ENCODE data around the gene S100B. TPM values are rescaled to one million over a fixed set of nuclear protein-coding genes. Genes with fewer than 3 reads are reported as not detected.

S100B gene
- total and polyA plus RNA-seq, 5 donors from 2014 or later: 0.54 TPM; not detected in 4

GRCh38 chr21:46626975-46627501 lies 22.2 kb upstream of the S100B start:
- peak overlapping the region in 1 of 3 donors; percentile 73 for H3K27ac Mint-ChIP-seq
- ATAC-seq (ENCODE audit: low read depth in 2 of 2) (no peak), DNase-seq (no peak)

GRCh38 chr21:46626536-46626935 lies 21.7 kb upstream of the S100B start:
- H3K9me3 ChIP-seq (ENCODE audit: control insufficient read depth in 2 of 2, low read length in 2 of 2): peaks cover 8 to 14% of the 10 kb centered on the region in 2 experiments
- H3K9me3 Mint-ChIP-seq: peaks cover 0 to 8% (median 0%) of the 10 kb centered on the region in 7 donors
- no peak overlapping the region for H3K27ac ChIP-seq (ENCODE audit: insufficient read depth, low read length, poor library complexity, severe bottlenecking)
- no peaks in the 10 kb centered on the region for H3K36me3 Mint-ChIP-seq
- peaks cover 29% of the 10 kb centered on the region for H3K27me3 Mint-ChIP-seq
- no peak overlapping the region for H3K4me3 ChIP-seq (ENCODE audit: low read depth, low read length)
- H3K4me1 ChIP-seq (ENCODE audit: control insufficient read depth, insufficient read depth, low read length, poor library complexity, severe bottlenecking): no peaks in the 10 kb centered on the region
- H3K4me3 Mint-ChIP-seq: no peak overlapping the region
- H3K27me3 ChIP-seq (ENCODE audit: control insufficient read depth, insufficient read depth, low read length): no peaks in the 10 kb centered on the region
- H3K27ac Mint-ChIP-seq: peak overlapping the region in 1 of 3 donors; percentile 73
- H3K4me1 Mint-ChIP-seq: peaks cover 0 to 10% (median 1%) of the 10 kb centered on the region in 4 donors
- ATAC-seq (ENCODE audit: low read depth in 2 of 2): no peak
- no peaks in the 10 kb centered on the region for H3K36me3 ChIP-seq (ENCODE audit: control insufficient read depth, insufficient read depth, low read length)
- no peak for DNase-seq

More at GRCh38 chr21:46626975-46627501, 22.2 kb upstream of the S100B start:
- Histone ChIP-seq H3K4me3 (ENCODE audit: low read depth, low read length) (no peak overlapping the region), H3K9me3 (ENCODE audit: control insufficient read depth in 2 of 2, low read length in 2 of 2) (peaks cover 8 to 14% of the 10 kb centered on the region in 2 experiments), H3K4me1 (ENCODE audit: control insufficient read depth, insufficient read depth, low read length, poor library complexity, severe bottlenecking) (no peaks in the 10 kb centered on the region), H3K27ac (ENCODE audit: insufficient read depth, low read length, poor library complexity, severe bottlenecking) (no peak overlapping the region), H3K36me3 (ENCODE audit: control insufficient read depth, insufficient read depth, low read length) (no peaks in the 10 kb centered on the region), H3K27me3 (ENCODE audit: control insufficient read depth, insufficient read depth, low read length) (no peaks in the 10 kb centered on the region)
- no peaks in the 10 kb centered on the region for H3K36me3 Mint-ChIP-seq
- peaks cover 0 to 6% (median 1%) of the 10 kb centered on the region in 4 donors for H3K4me1 Mint-ChIP-seq
- peaks cover 29% of the 10 kb centered on the region for H3K27me3 Mint-ChIP-seq
- H3K4me3 Mint-ChIP-seq: no peak overlapping the region
- peaks cover 0 to 8% (median 0%) of the 10 kb centered on the region in 7 donors for H3K9me3 Mint-ChIP-seq

- DNase-seq: no peak
- Histone ChIP-seq H3K4me3 (ENCODE audit: low read depth, low read length) (no peak overlapping the region), H3K27me3 (ENCODE audit: control insufficient read depth, insufficient read depth, low read length) (no peaks in the 10 kb centered on the region), H3K27ac (ENCODE audit: insufficient read depth, low read length, poor library complexity, severe bottlenecking) (no peak overlapping the region), H3K36me3 (ENCODE audit: control insufficient read depth, insufficient read depth, low read length) (no peaks in the 10 kb centered on the region), H3K4me1 (ENCODE audit: control insufficient read depth, insufficient read depth, low read length, poor library complexity, severe bottlenecking) (no peaks in the 10 kb centered on the region), H3K9me3 (ENCODE audit: control insufficient read depth in 2 of 2, low read length in 2 of 2) (peaks cover 8 to 14% of the 10 kb centered on the region in 2 experiments)
- Mint-ChIP-seq H3K27ac (peak overlapping the region in 1 of 3 donors; percentile 54), H3K36me3 (no peaks in the 10 kb centered on the region), H3K4me1 (peaks cover 0 to 13% (median 1%) of the 10 kb centered on the region in 4 donors), H3K4me3 (no peak overlapping the region), H3K9me3 (peaks cover 0 to 8% (median 0%) of the 10 kb centered on the region in 7 donors), H3K27me3 (peaks cover 25% of the 10 kb centered on the region)
- ATAC-seq (ENCODE audit: low read depth in 2 of 2): no peak
These were observed 20.9 kb upstream of the S100B start for GRCh38 chr21:46625759-46626158.

- no peak overlapping the region for H3K4me3 Mint-ChIP-seq
- H3K27me3 ChIP-seq (ENCODE audit: control insufficient read depth, insufficient read depth, low read length): no peaks in the 10 kb centered on the region
- ATAC-seq (ENCODE audit: low read depth in 2 of 2): no peak
- H3K9me3 Mint-ChIP-seq: peaks cover 0 to 8% (median 0%) of the 10 kb centered on the region in 7 donors
- no peaks in the 10 kb centered on the region for H3K36me3 ChIP-seq (ENCODE audit: control insufficient read depth, insufficient read depth, low read length)
- no peak overlapping the region for H3K27ac Mint-ChIP-seq
- H3K4me3 ChIP-seq (ENCODE audit: low read depth, low read length): no peak overlapping the region
- no peaks in the 10 kb centered on the region for H3K36me3 Mint-ChIP-seq
- H3K9me3 ChIP-seq (ENCODE audit: control insufficient read depth in 2 of 2, low read length in 2 of 2): peaks cover 8 to 14% of the 10 kb centered on the region in 2 experiments
- H3K4me1 ChIP-seq (ENCODE audit: control insufficient read depth, insufficient read depth, low read length, poor library complexity, severe bottlenecking): no peaks in the 10 kb centered on the region
- H3K27ac ChIP-seq (ENCODE audit: insufficient read depth, low read length, poor library complexity, severe bottlenecking): no peak overlapping the region
- H3K27me3 Mint-ChIP-seq: peaks cover 23% of the 10 kb centered on the region
- DNase-seq: no peak
- peaks cover 0 to 13% (median 4%) of the 10 kb centered on the region in 4 donors for H3K4me1 Mint-ChIP-seq
These were observed 19.2 kb upstream of the S100B start for GRCh38 chr21:46624050-46624449.

DNA sequence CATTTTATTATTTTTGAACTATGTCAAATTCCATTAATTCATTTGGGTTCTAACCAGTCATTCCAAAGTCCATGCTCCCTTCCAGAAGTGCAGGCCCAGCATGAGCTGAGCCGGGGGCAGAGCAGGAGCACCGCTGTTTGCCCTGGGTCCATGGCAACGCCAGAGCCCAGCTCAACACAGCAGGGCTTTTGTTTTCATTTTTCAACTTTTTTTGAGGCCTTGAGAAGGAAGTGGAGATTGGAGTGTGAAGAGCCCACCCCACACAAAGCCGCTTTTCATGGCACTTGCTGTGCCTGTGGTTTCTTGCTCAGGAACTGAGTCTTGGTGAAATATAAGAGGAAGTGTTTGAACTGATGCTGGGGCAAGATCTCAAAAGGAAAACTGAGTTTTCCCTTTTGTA lies 17.3 kb upstream of the S100B start:
- Mint-ChIP-seq H3K27ac (peak overlapping the region; percentile 43 to 94 (median 65)), H3K4me1 (peaks cover 0 to 13% (median 5%) of the 10 kb centered on the region in 4 donors), H3K4me3 (peak overlapping the region in 1 of 4 donors; percentile 44), H3K36me3 (no peaks in the 10 kb centered on the region), H3K27me3 (peaks cover 9% of the 10 kb centered on the region), H3K9me3 (peaks cover 0 to 8% (median 0%) of the 10 kb centered on the region in 7 donors)
- Histone ChIP-seq H3K36me3 (ENCODE audit: control insufficient read depth, insufficient read depth, low read length) (no peaks in the 10 kb centered on the region), H3K27me3 (ENCODE audit: control insufficient read depth, insufficient read depth, low read length) (peaks cover 3% of the 10 kb centered on the region), H3K4me1 (ENCODE audit: control insufficient read depth, insufficient read depth, low read length, poor library complexity, severe bottlenecking) (no peaks in the 10 kb centered on the region), H3K4me3 (ENCODE audit: low read depth, low read length) (peak overlapping the region; percentile 11), H3K27ac (ENCODE audit: insufficient read depth, low read length, poor library complexity, severe bottlenecking) (no peak overlapping the region), H3K9me3 (ENCODE audit: control insufficient read depth in 2 of 2, low read length in 2 of 2) (peaks cover 8 to 14% of the 10 kb centered on the region in 2 experiments)
- DNase-seq: peak in 2 of 3 donors; percentile 32 to 34
- ATAC-seq (ENCODE audit: low read depth in 2 of 2): peak in 1 of 2 donors; percentile 37

GRCh38 chr21:46621457-46622182 lies 16.7 kb upstream of the S100B start:
- H3K27ac Mint-ChIP-seq: peak overlapping the region in 2 of 3 donors; percentile 71 to 94
- Histone ChIP-seq H3K9me3 (ENCODE audit: control insufficient read depth in 2 of 2, low read length in 2 of 2) (peaks cover 8 to 14% of the 10 kb centered on the region in 2 experiments), H3K4me1 (ENCODE audit: control insufficient read depth, insufficient read depth, low read length, poor library complexity, severe bottlenecking) (no peaks in the 10 kb centered on the region), H3K27me3 (ENCODE audit: control insufficient read depth, insufficient read depth, low read length) (peaks cover 3% of the 10 kb centered on the region), H3K4me3 (ENCODE audit: low read depth, low read length) (no peak overlapping the region), H3K27ac (ENCODE audit: insufficient read depth, low read length, poor library complexity, severe bottlenecking) (no peak overlapping the region), H3K36me3 (ENCODE audit: control insufficient read depth, insufficient read depth, low read length) (no peaks in the 10 kb centered on the region)
- peaks cover 0 to 13% (median 5%) of the 10 kb centered on the region in 4 donors for H3K4me1 Mint-ChIP-seq
- H3K36me3 Mint-ChIP-seq: no peaks in the 10 kb centered on the region
- peak overlapping the region in 2 of 4 donors; percentile 43 to 50 for H3K4me3 Mint-ChIP-seq
- peaks cover 0 to 7% (median 0%) of the 10 kb centered on the region in 7 donors for H3K9me3 Mint-ChIP-seq
- H3K27me3 Mint-ChIP-seq: peaks cover 14% of the 10 kb centered on the region
- ATAC-seq (ENCODE audit: low read depth in 2 of 2) (no peak), DNase-seq (peak in 1 of 3 donors; percentile 12)

GRCh38 chr21:46620846-46621245 lies 16.0 kb upstream of the S100B start:
- no peak overlapping the region for H3K27ac ChIP-seq (ENCODE audit: insufficient read depth, low read length, poor library complexity, severe bottlenecking)
- H3K9me3 Mint-ChIP-seq: peaks cover 0 to 2% (median 0%) of the 10 kb centered on the region in 7 donors
- peaks cover 0 to 13% (median 5%) of the 10 kb centered on the region in 4 donors for H3K4me1 Mint-ChIP-seq
- H3K9me3 ChIP-seq (ENCODE audit: control insufficient read depth in 2 of 2, low read length in 2 of 2): peaks cover 6 to 7% of the 10 kb centered on the region in 2 experiments
- no peaks in the 10 kb centered on the region for H3K36me3 ChIP-seq (ENCODE audit: control insufficient read depth, insufficient read depth, low read length)
- ATAC-seq (ENCODE audit: low read depth in 2 of 2) (no peak), DNase-seq (no peak)
- peaks cover 3% of the 10 kb centered on the region for H3K27me3 ChIP-seq (ENCODE audit: control insufficient read depth, insufficient read depth, low read length)
- H3K27me3 Mint-ChIP-seq: peaks cover 21% of the 10 kb centered on the region
- H3K27ac Mint-ChIP-seq: peak overlapping the region in 1 of 3 donors; percentile 94
- no peaks in the 10 kb centered on the region for H3K4me1 ChIP-seq (ENCODE audit: control insufficient read depth, insufficient read depth, low read length, poor library complexity, severe bottlenecking)
- H3K4me3 ChIP-seq (ENCODE audit: low read depth, low read length): no peak overlapping the region
- no peaks in the 10 kb centered on the region for H3K36me3 Mint-ChIP-seq
- no peak overlapping the region for H3K4me3 Mint-ChIP-seq

Data from CD4-positive, CD25-positive, alpha-beta regulatory T cell (primary cell).